Cardiac fibroblast (primary cell): ENCODE data around the gene MFAP2.

Source experiments
- DNase-seq, 2 donors: peaks; one replicate each; pipeline versions ENCODE4 v3.0.0 to v3.0.0-alpha.2; 2010; ENCODE audit warnings: low read depth in 2 of 2
- H3K4me3 ChIP-seq, 2 donors: replicated peaks in 1 of 2; 1 replicate in 1 of 2; 2 replicates in 1 of 2; pipeline ENCODE4 v1.5.1; 2011; ENCODE audit warnings: low read depth in 2 of 2, low read length in 2 of 2, mild to moderate bottlenecking in 2 of 2, moderate library complexity in 1 of 2
- CTCF ChIP-seq: IDR thresholded peaks from one replicate; pipeline ENCODE4 v1.5.1; 2011; ENCODE audit warnings: low read depth, mild to moderate bottlenecking, low read length, inconsistent platforms

The MFAP2 gene

GRCh38 chr1:16925635-16926490, 54.6 kb downstream of the MFAP2 start:
- no peak overlapping the region for H3K4me3 ChIP-seq
- TF ChIP-seq CTCF = no peak
- DNase-seq = no peak

- peak; percentile 18 for TF ChIP-seq CTCF
- no peak overlapping the region for H3K4me3 ChIP-seq
- DNase-seq = no peak
Observed at GRCh38 chr1:16924919-16925477, 55.4 kb downstream of the MFAP2 start.
